GM12864 (cell line): ENCODE data around the gene PIK3AP1.
A peak's percentile ranks its signal among the peaks of the same experiment; 100 is the strongest.

Experiments used
- DNase-seq: peaks from one replicate; pipeline ENCODE4 v3.0.0-alpha.2; 2011; ENCODE audit warnings: low read depth
- H3K4me3 ChIP-seq: 2 replicates; pipeline ENCODE4 v1.5.1; 2011; ENCODE audit warnings: mild to moderate bottlenecking, low read depth, low read length, control low read depth
- CTCF ChIP-seq: IDR thresholded peaks from 2 replicates; pipeline ENCODE4 v1.5.1; 2011; ENCODE audit warnings: low read depth, mild to moderate bottlenecking, moderate library complexity, low read length, control low read depth, inconsistent platforms; ENCODE audit errors: missing control alignments

The PIK3AP1 gene

GRCh38 chr10:96586419-96587263 is 133.7 kb downstream of the PIK3AP1 start, which contains the start of gene TM9SF3:
Gene TM9SF3 (minus strand): TSS chr10:96587012. CDS start chr10:96586835, 177 bp downstream.
- no peak for TF ChIP-seq CTCF
- DNase-seq: peak; percentile 46
- peak within 1 kb of the TSS; percentile 91 for H3K4me3 ChIP-seq

GRCh38 chr10:96585736-96586418 is 134.4 kb downstream of the PIK3AP1 start:
- H3K4me3 ChIP-seq: peak overlapping the region; percentile 91
- TF ChIP-seq CTCF: no peak
- DNase-seq: no peak

- TF ChIP-seq CTCF: no peak
- DNase-seq: no peak
- H3K4me3 ChIP-seq: no peak overlapping the region
Measured at GRCh38 chr10:96584474-96584873, 135.8 kb downstream of the PIK3AP1 start.

- H3K4me3 ChIP-seq: no peak overlapping the region
- no peak for TF ChIP-seq CTCF
- DNase-seq: no peak
Measured at GRCh38 chr10:96584035-96584434, 136.3 kb downstream of the PIK3AP1 start.

GRCh38 chr10:96579133-96579532 is 141.2 kb downstream of the PIK3AP1 start:
- H3K4me3 ChIP-seq: no peak overlapping the region
- no peak for DNase-seq
- no peak for TF ChIP-seq CTCF

- DNase-seq: no peak
- no peak overlapping the region for H3K4me3 ChIP-seq
- TF ChIP-seq CTCF: no peak
Measured at GRCh38 chr10:96578633-96579032, 141.7 kb downstream of the PIK3AP1 start.
